Activated naive CD4-positive, alpha-beta T cell treated with anti-CD3 and anti-CD28 coated beads, Interleukin-2, amount 10 ng/mL, durations not matched to agents 7 days and 5 days (primary cell): ENCODE measurements around the gene CA4.
"Not testable (repeated sequence)": the region's sequence is repeated elsewhere in the genome, so short reads cannot be mapped to it uniquely, and the experiment has no call there.

ENCODE experiments used
- CTCF ChIA-PET: fragments of 350-600 bp; sonication (Branson Sonifier 250); formaldehyde crosslinking; loops from one replicate; lab custom pipeline; 2021; ENCODE audit warnings: antibody characterized with exemption; lab: Charles Lee
- DNase-seq: peaks from one replicate; pipeline ENCODE4 v3.0.0-alpha.2; 2020
- H3K27ac Mint-ChIP-seq: one replicate; pipeline ENCODE4 v1.8.0; 2021; ENCODE audit warnings: mild to moderate bottlenecking, moderate library complexity, mixed read lengths
- H3K27me3 Mint-ChIP-seq: one replicate; pipeline ENCODE4 v1.8.0; 2021; ENCODE audit warnings: mild to moderate bottlenecking, mixed read lengths
- H3K36me3 Mint-ChIP-seq: one replicate; pipeline ENCODE4 v1.8.0; 2021; ENCODE audit warnings: mixed read lengths
- H3K4me1 Mint-ChIP-seq: one replicate; pipeline ENCODE4 v1.8.0; 2021; ENCODE audit warnings: mixed read lengths
- H3K4me3 Mint-ChIP-seq: one replicate; pipeline ENCODE4 v1.8.0; 2021; ENCODE audit warnings: mild to moderate bottlenecking, moderate library complexity, mixed read lengths
- H3K9me3 Mint-ChIP-seq: one replicate; pipeline ENCODE4 v1.8.0; 2021; ENCODE audit warnings: mixed read lengths

CA4 gene

DNA sequence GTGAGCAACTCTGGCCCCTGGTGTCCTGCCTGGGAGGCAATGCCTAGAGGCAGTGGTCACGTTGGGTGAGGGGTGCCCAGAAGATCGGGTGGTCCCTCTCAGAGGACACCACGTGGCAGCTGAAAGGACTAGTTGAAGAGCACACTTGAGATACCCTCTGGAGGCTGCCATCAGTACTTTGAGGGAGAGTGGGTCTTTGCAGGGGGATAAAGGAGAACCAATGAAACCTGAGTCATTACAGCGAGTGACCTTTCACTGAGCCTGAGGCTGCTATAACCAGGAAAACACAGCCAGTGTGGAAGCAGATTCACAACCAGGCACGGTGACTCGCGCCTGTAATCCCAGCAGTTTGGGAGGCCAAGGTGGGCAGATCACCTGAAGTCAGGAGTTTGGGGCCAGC, 18.9 kb downstream of the CA4 start:
- H3K4me3 Mint-ChIP-seq: no peak overlapping the region
- H3K4me1 Mint-ChIP-seq: peaks cover 41% of the 10 kb centered on the region
- peaks cover 25% of the 10 kb centered on the region for H3K27me3 Mint-ChIP-seq
- H3K36me3 Mint-ChIP-seq: no peaks in the 10 kb centered on the region
- CTCF ChIA-PET: no interaction called here
- H3K27ac Mint-ChIP-seq: no peak overlapping the region
- no peak for DNase-seq
- no peaks in the 10 kb centered on the region for H3K9me3 Mint-ChIP-seq

DNA sequence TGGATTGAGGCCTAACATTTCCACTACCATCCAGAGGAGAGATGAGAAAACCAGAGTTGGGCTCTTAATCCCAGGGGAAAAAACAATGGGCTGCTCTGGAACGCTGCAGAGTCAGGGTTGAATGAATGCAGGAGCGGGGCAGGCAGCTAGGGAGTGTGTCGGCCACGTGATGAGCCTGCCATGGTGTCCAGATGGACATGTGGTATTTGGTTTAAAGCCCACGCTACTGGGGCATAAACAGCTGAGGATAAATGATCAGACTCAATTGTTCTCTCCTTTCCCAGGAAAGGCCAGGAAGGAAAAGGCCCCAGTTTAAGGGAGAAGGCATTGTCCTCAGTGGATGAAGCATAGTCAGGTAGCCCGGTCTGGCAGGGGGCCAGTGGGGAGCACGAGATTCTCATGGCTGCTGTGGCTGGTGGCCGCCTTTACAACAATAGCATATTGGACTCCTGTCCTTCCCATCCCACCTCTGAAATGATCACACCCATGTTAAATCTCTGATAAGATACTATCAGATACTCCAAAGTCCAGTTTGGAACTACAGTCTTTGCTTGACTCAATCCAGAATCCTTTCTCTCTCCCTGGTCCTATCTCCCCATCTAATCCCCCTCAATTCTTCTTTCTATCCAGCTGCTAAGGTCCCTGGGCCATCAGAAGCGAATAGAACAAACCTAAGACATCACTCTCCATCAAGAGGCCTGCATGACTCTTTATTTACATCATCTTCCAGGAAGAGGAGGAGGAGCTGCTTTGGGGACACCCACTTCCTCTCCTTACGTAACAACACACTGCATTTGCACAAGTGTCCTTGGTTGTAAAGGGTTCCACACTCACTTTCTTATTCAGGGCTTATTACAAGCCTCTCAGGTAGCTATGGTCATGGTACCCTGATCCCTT, 20.4 kb downstream of the CA4 start:
- CTCF ChIA-PET: interaction anchor here (1.0 kb wide), 1 partner anchor 28 kb away, joined by 3 read pairs; no protein-coding TSS in a partner anchor
- H3K4me1 Mint-ChIP-seq: peaks cover 34% of the 10 kb centered on the region
- peaks cover 11% of the 10 kb centered on the region for H3K27me3 Mint-ChIP-seq
- no peaks in the 10 kb centered on the region for H3K9me3 Mint-ChIP-seq
- DNase-seq: peak; percentile 55
- H3K36me3 Mint-ChIP-seq: no peaks in the 10 kb centered on the region
- H3K4me3 Mint-ChIP-seq: no peak overlapping the region
- peak overlapping the region; percentile 83 for H3K27ac Mint-ChIP-seq

DNA sequence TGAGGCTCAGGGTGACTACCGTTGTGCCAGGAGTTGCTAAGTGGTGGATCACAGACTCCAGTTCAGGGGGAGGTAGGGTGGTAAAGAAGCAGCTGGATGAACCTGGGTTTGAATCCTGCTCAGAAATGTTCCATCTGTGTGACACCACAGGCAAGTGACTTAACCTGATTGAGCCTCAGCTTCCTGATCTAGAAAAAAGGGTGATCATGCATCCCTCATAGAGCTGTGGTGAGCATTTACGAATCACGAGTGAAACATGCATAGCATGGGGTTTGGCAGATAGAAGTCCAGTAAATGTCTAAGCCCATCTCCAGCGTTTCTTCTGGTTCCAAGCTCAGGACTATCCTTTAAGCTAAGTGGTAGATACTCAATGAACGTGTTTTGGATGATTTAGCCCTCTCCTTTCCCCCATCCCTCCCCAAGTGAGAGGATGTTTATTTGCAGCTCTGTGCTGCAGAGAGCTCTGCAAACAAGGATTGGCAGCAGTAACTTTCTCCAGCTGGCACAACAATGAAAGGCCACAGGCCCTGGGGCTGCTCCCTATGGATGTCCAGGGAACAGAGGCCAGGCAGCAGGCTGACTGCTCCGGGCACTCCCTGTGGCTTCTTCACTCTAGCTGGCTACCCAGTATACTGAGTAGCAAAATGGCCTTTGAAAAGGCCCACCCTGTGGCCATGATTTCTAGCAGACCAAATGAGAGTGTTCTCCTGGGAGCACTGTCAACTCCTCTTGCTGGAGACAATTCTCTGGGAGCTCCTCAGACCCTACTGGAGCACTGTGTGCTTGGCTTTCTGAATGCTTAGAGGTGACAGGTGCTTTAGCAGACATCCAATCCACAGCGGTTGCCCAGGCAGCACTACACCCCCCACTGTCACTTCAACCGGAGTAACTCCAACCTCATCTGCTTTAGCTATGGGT, 21.3 kb downstream of the CA4 start:
- no peaks in the 10 kb centered on the region for H3K9me3 Mint-ChIP-seq
- peak overlapping the region; percentile 83 for H3K27ac Mint-ChIP-seq
- H3K4me3 Mint-ChIP-seq: no peak overlapping the region
- peaks cover 27% of the 10 kb centered on the region for H3K4me1 Mint-ChIP-seq
- no peak for DNase-seq
- CTCF ChIA-PET: interaction anchor here (1.0 kb wide), 2 partner anchors 12 to 29 kb away, joined by 3 read pairs; no protein-coding TSS in a partner anchor
- H3K27me3 Mint-ChIP-seq: peaks cover 9% of the 10 kb centered on the region
- no peaks in the 10 kb centered on the region for H3K36me3 Mint-ChIP-seq

DNA sequence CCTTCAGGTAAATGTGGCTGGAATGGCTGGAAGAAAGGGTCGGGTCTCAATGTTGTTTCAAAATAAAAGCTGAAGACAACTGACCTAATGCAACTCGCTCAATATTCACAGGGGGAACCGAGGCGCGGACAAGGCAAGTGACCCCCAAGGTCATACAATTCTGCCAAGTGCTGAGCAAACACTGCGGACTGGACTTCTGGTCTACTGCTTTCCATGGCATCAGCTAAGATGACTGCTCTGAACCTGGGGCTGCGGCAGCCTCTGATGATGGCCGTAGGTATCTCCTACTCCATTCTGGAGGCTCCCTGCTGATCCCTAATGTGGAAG, 21.9 kb downstream of the CA4 start:
- Mint-ChIP-seq H3K4me3 (no peak overlapping the region), H3K27me3 (peaks cover 9% of the 10 kb centered on the region), H3K9me3 (no peaks in the 10 kb centered on the region), H3K27ac (no peak overlapping the region), H3K36me3 (no peaks in the 10 kb centered on the region), H3K4me1 (peaks cover 24% of the 10 kb centered on the region)
- DNase-seq: no peak
- CTCF ChIA-PET: interaction anchor here (1.0 kb wide), 1 partner anchor 12 kb away, joined by 3 read pairs; no protein-coding TSS in a partner anchor

DNA sequence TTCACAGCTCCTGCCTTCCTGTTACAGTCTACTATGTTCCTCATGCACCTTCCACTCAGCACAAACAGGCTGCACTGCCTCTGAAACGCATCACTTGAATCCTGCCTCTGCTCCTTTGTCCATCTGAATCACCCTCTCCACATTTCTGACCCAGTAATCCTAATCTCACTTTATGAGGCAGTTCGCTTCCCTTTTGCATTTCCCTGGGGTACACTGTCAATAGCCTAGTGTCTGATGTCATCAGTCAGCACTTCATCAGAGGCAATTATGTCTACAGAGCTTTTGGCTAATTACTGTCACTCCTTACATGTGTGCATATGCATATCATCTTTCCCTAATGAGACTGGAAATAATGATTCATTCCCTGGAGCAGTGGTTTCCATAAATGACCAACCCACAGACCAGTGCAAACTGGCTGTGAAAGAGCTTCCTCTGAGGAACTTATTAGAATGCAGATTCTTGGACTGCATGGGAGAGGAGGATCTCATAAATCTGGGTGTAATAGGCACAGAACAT, 23.6 kb downstream of the CA4 start:
- Mint-ChIP-seq H3K4me1 (peaks cover 21% of the 10 kb centered on the region), H3K27me3 (no peaks in the 10 kb centered on the region), H3K4me3 (no peak overlapping the region), H3K9me3 (no peaks in the 10 kb centered on the region), H3K27ac (no peak overlapping the region), H3K36me3 (no peaks in the 10 kb centered on the region)
- DNase-seq: no peak
- CTCF ChIA-PET: interaction anchor here (2.2 kb wide), 1 partner anchor 31 kb away, joined by 7 read pairs; no protein-coding TSS in a partner anchor

DNA sequence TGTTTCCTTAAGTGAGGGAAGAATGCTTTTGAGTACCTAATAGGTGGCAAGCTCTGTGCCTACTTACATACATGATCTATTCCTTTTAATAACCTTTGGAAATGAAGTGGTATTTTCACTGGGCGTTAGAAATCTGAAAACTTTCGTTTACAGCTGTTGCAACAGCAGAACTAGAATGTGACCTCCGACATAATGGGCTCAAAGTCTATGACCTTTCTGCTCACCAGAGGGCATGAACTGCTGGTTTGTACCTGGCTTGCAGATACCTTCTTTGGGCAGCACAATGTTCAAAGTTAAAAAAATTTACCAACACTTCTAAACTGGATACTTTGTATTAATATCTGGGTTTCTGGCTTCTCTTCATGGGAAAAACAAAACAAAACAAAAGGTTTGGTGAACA, 24.3 kb downstream of the CA4 start:
- H3K27ac Mint-ChIP-seq: peak overlapping the region; percentile 13
- CTCF ChIA-PET: interaction anchor here (2.2 kb wide), 1 partner anchor 32 kb away, joined by 7 read pairs; no protein-coding TSS in a partner anchor
- H3K36me3 Mint-ChIP-seq: no peaks in the 10 kb centered on the region
- DNase-seq: no peak
- H3K4me1 Mint-ChIP-seq: peaks cover 18% of the 10 kb centered on the region
- no peaks in the 10 kb centered on the region for H3K9me3 Mint-ChIP-seq
- no peaks in the 10 kb centered on the region for H3K27me3 Mint-ChIP-seq
- H3K4me3 Mint-ChIP-seq: no peak overlapping the region

DNA sequence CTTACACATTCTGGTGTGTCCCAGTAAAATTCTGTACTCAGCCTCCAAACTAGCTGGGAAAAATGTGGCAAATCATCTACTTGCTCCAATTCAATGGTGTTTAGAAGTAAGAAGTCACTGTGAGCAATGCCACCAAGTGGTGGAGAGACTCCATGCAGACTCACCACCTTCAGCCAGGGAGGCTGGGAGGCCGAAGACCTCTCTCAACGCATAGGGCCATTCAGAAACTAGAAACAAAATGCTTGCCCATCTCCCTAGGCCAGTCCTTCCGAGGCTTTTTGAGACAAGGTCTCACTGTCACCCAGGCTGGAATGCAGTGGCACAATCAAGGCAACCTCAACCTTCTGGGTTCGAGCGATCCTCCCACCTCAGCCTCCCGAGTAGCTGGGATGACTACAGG, 25.0 kb downstream of the CA4 start:
- H3K27ac Mint-ChIP-seq, H3K36me3 Mint-ChIP-seq, DNase-seq, H3K9me3 Mint-ChIP-seq, H3K4me3 Mint-ChIP-seq, H3K27me3 Mint-ChIP-seq: not testable (repeated sequence)
- H3K4me1 Mint-ChIP-seq: peaks cover 15% of the 10 kb centered on the region
- CTCF ChIA-PET: interaction anchor here (2.2 kb wide), 1 partner anchor 32 kb away, joined by 7 read pairs; no protein-coding TSS in a partner anchor

DNA sequence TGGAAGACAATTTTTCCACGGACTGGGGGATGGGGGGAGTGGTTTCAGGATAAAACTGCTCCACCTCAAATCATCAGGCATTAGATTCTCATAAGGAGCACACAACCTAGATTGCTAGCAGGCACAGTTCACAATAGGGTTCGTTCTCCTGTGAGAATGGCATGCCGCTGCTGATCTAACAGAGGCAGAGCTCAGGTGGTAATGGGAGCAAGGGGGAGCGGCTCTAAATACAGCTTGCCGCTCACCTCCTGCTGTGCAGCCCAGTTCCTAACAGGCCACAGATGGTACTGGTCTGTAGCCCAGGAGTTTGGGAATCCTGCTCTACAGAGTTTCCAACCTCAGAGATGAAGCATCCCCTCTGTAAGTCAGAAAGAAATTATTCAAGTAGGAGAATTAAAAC, 27.0 kb downstream of the CA4 start:
- H3K27me3 Mint-ChIP-seq, H3K4me1 Mint-ChIP-seq, H3K4me3 Mint-ChIP-seq, DNase-seq, H3K27ac Mint-ChIP-seq, H3K9me3 Mint-ChIP-seq, CTCF ChIA-PET: not testable (repeated sequence)
- H3K36me3 Mint-ChIP-seq: peaks cover 13% of the 10 kb centered on the region

DNA sequence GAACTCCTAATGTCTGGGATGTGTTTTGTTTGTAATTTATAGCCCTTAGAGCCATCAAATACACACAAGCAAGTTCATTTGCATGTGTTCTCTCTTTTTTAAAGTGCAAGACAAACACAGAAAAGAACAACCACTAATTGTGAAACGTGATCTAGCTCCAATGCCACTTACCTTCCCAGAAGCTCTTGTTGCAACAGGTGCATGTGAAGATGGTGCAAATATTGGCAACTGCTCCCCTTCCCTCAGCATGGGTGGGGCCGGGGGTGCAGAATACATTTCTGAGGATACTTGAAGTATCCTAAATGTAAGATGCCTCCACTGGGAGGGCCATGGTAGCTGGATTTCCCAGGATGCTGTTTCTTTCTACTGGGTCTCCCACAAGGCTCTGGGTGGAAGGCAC, 28.4 kb downstream of the CA4 start:
- peaks cover 14% of the 10 kb centered on the region for H3K36me3 Mint-ChIP-seq
- H3K4me3 Mint-ChIP-seq, H3K27ac Mint-ChIP-seq, H3K27me3 Mint-ChIP-seq, H3K4me1 Mint-ChIP-seq, DNase-seq, H3K9me3 Mint-ChIP-seq, CTCF ChIA-PET: not testable (repeated sequence)

DNA sequence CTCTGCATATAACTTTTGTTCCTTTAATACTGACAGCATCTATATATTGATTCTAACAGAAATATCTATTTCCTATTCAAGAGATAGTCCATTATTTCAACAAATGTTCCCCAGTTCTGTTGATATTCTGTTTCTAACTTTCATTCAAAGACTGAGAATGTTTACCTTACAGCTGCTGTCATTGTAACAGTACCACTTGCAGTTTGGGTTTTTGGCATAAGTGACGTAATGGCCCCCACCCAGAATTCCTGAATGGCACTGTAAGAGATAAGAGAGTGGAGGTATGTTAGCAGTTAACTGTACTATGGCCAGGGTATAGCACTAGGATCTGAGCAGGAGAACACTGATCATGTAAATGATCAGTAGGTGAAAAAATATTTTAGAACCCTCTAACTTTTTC, 30.6 kb downstream of the CA4 start:
- Mint-ChIP-seq H3K36me3 (peaks cover 19% of the 10 kb centered on the region), H3K27ac (peak overlapping the region; percentile 42)
- CTCF ChIA-PET, H3K9me3 Mint-ChIP-seq, DNase-seq, H3K4me3 Mint-ChIP-seq, H3K4me1 Mint-ChIP-seq, H3K27me3 Mint-ChIP-seq: not testable (repeated sequence)

DNA sequence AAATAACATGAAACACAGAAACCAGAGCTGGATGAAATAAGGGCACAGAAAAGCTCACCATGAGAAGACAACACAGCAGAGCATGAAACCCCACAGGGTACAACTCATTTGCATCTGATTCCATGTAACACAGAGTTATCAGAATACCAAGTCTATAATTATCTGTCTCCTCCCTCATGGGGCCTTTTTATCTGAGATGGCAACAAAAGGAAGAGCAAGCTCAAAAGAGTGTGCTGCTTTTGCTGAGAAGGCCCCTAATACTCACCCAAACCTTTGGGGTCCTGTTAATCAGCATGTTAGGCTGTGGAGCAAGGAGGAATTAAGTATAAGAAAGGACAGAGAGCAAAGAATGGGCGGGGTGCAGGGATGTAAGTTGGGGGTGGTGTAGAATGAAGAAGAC, 36.6 kb downstream of the CA4 start:
- CTCF ChIA-PET, DNase-seq, H3K4me1 Mint-ChIP-seq, H3K9me3 Mint-ChIP-seq, H3K4me3 Mint-ChIP-seq, H3K27ac Mint-ChIP-seq, H3K27me3 Mint-ChIP-seq: not testable (repeated sequence)
- H3K36me3 Mint-ChIP-seq: peaks cover 19% of the 10 kb centered on the region

DNA sequence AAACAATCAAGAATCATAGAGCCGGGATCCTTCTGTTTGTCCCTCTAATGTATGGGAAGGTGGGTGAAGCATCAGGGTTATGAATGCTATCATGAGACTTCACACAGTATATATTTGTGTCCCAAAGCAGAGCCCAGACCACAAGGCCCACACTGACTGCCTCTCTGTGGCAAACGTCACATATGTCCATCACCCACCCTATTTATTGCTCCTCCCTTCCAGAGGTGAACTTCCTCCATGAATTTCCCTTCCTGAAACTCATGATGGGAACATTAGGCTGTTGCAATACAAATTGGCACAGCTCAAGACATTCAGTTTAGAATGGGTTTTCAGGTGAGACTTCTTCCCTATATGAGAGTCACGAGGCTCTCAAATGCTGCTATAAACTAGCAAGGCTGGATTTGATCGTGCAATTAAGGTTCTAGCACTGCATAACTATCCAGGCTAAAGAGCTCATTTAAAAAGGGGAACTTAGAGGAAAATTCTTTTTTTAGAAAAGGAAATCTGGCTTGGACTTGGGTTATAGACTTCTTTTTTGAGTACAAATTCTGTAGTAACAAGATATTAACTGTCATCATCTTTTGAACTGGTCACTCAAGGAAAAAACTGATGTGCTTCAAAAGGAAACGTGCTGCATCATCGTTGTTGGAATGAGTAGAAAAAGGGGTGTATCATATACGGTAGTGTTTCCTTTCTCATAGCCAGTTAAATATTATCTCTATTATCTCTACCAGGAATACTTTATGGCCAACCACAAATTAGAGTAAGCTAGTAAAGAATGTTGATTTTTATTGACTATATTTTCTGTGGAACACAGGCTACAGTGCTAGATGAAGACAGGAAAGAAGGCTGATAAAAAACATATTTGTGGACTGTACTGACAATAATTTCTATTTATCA, 37.3 kb downstream of the CA4 start:
- CTCF ChIA-PET, DNase-seq: not testable (repeated sequence)
- peaks cover 18% of the 10 kb centered on the region for H3K36me3 Mint-ChIP-seq

DNA sequence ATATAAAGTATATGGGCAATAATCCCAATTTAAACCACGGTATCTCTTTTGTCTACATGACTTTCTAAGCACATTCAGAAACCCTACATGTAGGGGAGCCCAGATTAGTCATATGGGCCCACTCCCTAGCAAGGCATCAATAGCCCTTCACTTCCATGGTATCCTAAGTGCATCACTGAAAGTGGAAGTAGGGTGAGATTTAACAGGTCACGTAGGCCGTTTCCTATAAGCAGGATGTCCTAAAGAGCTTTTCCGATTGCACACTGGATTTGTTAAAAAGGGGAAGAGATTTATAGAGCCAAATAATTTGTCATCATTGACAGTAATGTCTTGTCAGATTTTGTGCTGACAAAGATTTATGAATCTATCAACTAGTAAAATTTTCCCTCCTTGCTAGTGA, 39.0 kb downstream of the CA4 start:
- peaks cover 18% of the 10 kb centered on the region for H3K36me3 Mint-ChIP-seq
- no peak overlapping the region for H3K27ac Mint-ChIP-seq
- H3K4me3 Mint-ChIP-seq: no peak overlapping the region
- H3K27me3 Mint-ChIP-seq: no peaks in the 10 kb centered on the region
- no peaks in the 10 kb centered on the region for H3K9me3 Mint-ChIP-seq
- H3K4me1 Mint-ChIP-seq: peaks cover 3% of the 10 kb centered on the region
- CTCF ChIA-PET: no interaction called here
- DNase-seq: no peak

More for the DNA sequence above, 37.3 kb downstream of the CA4 start:
- not testable (repeated sequence) for H3K27me3 Mint-ChIP-seq, H3K4me3 Mint-ChIP-seq, H3K27ac Mint-ChIP-seq, H3K9me3 Mint-ChIP-seq, H3K4me1 Mint-ChIP-seq
